HEK293 (cell line): Measurements from ENCODE around the gene ACSL3.

Experiments used
- GFI1B ChIP-seq: fragments of 450-650 bp; formaldehyde crosslinking; IDR thresholded peaks from 2 replicates; pipeline ENCODE4 v1.5.1; 2016; ENCODE audit warnings: missing biosample characterization, missing genetic modification characterization
- PATZ1 ChIP-seq: fragments of 450-650 bp; formaldehyde crosslinking; IDR thresholded peaks from 2 replicates; pipeline ENCODE4 v1.5.1; 2016; ENCODE audit warnings: missing biosample characterization, missing genetic modification characterization
- SP3 ChIP-seq: fragments of 450-650 bp; formaldehyde crosslinking; IDR thresholded peaks from 2 replicates; pipeline ENCODE4 v1.5.1; 2016; ENCODE audit warnings: missing biosample characterization, missing genetic modification characterization
- YY1 ChIP-seq: fragments of 450-650 bp; formaldehyde crosslinking; IDR thresholded peaks from 2 replicates; pipeline ENCODE4 v1.5.1; 2018; ENCODE audit warnings: missing biosample characterization, missing genetic modification characterization
- ZBTB8A ChIP-seq: fragments of 450-650 bp; formaldehyde crosslinking; IDR thresholded peaks from 2 replicates; pipeline ENCODE4 v1.5.1; 2016; ENCODE audit warnings: missing biosample characterization, missing genetic modification characterization
- ZNF184 ChIP-seq: fragments of 450-650 bp; IDR thresholded peaks from 2 replicates; pipeline ENCODE4 v1.5.1; 2018; ENCODE audit warnings: missing biosample characterization, mild to moderate bottlenecking, missing genetic modification characterization
- ZNF24 ChIP-seq: fragments of 450-650 bp; formaldehyde crosslinking; IDR thresholded peaks from 2 replicates; pipeline ENCODE4 v1.5.1; 2016; ENCODE audit warnings: missing biosample characterization, missing genetic modification characterization
- ZNF292 ChIP-seq: fragments of 450-650 bp; formaldehyde crosslinking; IDR thresholded peaks from 2 replicates; pipeline ENCODE4 v1.5.1; 2016; ENCODE audit warnings: low read depth, missing biosample characterization, missing genetic modification characterization, borderline replicate concordance
- ZNF529 ChIP-seq: fragments of 450-650 bp; formaldehyde crosslinking; IDR thresholded peaks from 2 replicates; pipeline ENCODE4 v1.5.1; 2017; ENCODE audit warnings: missing genetic modification characterization, missing biosample characterization; ENCODE audit not compliant: insufficient replicate concordance
- TF ChIP-seq, protein P1 (sequence below): fragments of 450-650 bp; formaldehyde crosslinking; IDR thresholded peaks from 2 replicates; pipeline ENCODE4 v1.5.1; 2016; ENCODE audit warnings: missing biosample characterization, missing genetic modification characterization

- TF ChIP-seq, protein P1, sequence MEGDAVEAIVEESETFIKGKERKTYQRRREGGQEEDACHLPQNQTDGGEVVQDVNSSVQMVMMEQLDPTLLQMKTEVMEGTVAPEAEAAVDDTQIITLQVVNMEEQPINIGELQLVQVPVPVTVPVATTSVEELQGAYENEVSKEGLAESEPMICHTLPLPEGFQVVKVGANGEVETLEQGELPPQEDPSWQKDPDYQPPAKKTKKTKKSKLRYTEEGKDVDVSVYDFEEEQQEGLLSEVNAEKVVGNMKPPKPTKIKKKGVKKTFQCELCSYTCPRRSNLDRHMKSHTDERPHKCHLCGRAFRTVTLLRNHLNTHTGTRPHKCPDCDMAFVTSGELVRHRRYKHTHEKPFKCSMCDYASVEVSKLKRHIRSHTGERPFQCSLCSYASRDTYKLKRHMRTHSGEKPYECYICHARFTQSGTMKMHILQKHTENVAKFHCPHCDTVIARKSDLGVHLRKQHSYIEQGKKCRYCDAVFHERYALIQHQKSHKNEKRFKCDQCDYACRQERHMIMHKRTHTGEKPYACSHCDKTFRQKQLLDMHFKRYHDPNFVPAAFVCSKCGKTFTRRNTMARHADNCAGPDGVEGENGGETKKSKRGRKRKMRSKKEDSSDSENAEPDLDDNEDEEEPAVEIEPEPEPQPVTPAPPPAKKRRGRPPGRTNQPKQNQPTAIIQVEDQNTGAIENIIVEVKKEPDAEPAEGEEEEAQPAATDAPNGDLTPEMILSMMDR (tag by site-specific recombination): no peak
- no peak for TF ChIP-seq ZBTB8A
- no peak for TF ChIP-seq SP3
- TF ChIP-seq YY1: no peak
- TF ChIP-seq ZNF292 (tag by site-specific recombination): no peak
- no peak for TF ChIP-seq ZNF24 (tag by site-specific recombination)
- TF ChIP-seq PATZ1 (tag by site-specific recombination): no peak
- TF ChIP-seq ZNF184 (tag by site-specific recombination): no peak
- TF ChIP-seq ZNF529 (tag by site-specific recombination): no peak
- TF ChIP-seq GFI1B (tag by site-specific recombination): no peak
These were observed 16.5 kb upstream of the ACSL3 start for GRCh38 chr2:222844323-222844722.
